SW480 (cell line): ENCODE results near the gene CHTF8.
A peak's percentile ranks its signal among the peaks of the same experiment; 100 is the strongest.
"Not testable (repeated sequence)": the region's sequence is repeated elsewhere in the genome, so short reads cannot be mapped to it uniquely, and the experiment has no call there.

Experiments
- DNase-seq: peaks from one replicate; pipeline ENCODE4 v3.0.0-alpha.2; 2016; ENCODE audit warnings: low spot score

The CHTF8 gene, protein sequence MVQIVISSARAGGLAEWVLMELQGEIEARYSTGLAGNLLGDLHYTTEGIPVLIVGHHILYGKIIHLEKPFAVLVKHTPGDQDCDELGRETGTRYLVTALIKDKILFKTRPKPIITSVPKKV

DNA sequence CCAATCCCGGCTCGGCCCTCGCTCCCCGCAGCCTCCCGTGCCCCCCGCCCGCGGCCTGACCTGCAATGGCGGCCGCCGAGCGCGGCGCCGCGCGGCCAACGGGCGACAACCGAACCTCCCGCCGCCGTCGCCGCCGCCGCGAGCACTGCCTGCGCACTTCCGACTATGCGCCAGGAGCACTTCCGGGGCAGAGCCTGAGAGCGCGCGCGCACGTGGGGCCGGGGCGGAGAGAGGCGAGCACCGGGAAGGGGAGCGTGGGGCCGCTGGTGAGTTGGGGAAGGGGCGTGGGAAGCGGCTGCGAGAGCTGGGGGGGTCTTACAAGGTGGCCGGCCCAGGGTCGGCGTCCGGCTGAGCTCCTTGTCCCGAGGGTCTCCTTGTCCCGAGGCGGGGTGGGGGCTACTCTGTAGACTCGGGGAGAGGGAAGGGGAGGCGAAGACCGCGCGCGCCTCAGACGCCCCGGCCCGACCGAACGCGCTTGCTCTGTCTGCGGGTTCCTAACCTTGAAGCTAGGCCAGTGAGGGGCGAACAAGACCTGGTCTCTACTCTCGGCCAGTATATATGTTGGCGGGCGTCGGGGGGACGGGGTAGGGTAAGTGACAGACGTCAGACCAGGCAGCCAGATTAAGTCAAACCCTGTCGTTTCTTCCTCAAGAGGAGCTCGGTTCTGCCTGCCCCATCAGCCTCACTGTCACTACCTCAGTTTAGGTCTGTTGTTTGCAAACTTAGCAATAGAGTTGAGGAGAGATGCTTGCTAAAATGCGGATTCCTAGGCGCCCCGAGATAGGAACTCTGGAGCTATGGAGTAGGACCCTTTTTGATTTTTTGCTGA, at the start of gene CHTF8, which contains the start of gene UTP4:
CHTF8 (minus strand) TSS at position 165 of the 829 bp plus-strand sequence. CDS start 11,130 bp downstream, outside the sequence.
UTP4 (plus strand) TSS at position 226 of the 829 bp plus-strand sequence. CDS start 811 bp downstream, outside the sequence.
- DNase-seq, result peak; percentile 79

DNA sequence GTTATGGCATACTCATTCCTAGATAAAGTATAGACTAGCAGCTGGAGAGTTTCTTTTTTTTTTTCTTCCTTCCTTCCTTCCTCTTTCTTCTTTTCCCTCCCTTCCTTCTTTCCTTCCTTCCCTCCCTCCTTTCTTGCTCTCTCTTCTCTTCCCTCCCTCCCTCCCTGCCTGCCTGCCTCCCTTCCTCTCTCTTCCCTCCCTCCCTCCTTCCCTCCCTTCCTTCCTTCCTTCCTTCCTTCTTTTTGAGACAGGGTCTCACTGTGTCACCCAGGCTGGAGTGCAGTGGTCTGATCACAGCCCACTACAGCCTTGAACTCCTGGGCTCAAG, 47.6 kb upstream of the CHTF8 start:
- DNase-seq, result no peak

DNA sequence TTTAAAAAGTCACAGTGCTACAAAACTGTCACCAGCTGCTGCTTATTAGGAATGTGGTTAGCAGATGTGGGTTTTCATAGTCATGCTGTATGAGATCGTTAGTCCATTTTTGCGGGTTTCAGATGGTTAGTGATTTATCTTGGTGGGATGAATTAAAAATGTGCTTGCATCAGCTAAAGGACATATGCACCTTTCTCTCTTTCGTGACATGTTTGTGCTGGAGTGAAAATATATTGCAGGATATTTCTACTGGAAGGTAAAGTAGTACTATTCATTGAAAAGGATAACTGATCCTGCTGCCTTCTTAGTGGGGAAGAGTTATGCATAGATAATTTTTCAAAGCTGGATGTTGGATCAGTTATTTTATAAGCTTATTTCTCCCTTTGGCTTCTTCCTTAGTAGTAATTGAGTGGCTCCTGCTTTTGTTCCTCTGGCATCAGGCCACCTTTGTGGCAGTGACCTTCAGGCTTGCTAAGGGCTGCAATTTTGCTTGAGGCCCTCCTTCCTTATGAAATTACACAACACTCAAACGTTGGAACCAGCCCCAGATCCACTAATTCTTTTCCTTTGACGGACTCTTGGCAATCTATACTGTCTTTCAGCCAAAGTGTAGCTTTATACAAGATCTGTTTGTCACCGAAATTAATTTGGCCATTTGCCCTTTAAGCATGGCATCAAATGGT, 47.1 kb upstream of the CHTF8 start:
- DNase-seq, result peak; percentile 34

DNA sequence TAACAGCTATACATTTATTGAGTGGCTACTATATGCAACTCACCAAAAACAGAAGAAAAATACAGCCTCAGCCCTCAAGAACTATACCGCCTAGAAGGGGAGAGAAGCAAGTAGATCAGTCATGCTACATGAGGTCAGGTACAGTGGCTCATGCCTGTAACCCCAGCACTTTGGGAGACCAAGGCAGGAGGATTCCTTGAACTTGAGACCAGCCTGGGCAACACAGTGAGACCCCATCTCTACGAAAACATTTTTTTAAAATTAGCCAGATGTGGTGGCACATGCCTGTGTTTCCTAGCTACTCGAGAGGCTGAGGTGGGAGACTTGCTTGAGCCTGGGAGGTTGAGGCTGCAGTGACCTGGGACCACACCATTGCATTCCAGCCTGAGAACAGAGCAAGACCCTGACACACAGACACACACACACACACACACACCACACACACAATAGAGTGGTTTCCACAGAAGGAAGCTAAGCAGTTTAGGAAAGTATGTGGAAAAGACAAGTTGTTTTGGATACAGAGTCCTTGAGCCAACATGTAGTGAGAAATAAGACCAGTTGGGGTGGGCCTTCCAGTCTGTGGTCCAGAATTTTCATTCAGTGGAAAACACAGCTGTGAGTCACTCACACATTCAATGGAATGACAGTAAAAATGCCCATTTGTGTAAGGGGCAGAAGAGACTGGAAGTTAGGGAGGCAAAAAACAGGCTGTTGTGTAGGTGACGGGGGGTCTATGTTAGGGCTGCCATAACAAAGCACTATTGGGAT, 43.8 kb upstream of the CHTF8 start:
- DNase-seq, result no peak

DNA sequence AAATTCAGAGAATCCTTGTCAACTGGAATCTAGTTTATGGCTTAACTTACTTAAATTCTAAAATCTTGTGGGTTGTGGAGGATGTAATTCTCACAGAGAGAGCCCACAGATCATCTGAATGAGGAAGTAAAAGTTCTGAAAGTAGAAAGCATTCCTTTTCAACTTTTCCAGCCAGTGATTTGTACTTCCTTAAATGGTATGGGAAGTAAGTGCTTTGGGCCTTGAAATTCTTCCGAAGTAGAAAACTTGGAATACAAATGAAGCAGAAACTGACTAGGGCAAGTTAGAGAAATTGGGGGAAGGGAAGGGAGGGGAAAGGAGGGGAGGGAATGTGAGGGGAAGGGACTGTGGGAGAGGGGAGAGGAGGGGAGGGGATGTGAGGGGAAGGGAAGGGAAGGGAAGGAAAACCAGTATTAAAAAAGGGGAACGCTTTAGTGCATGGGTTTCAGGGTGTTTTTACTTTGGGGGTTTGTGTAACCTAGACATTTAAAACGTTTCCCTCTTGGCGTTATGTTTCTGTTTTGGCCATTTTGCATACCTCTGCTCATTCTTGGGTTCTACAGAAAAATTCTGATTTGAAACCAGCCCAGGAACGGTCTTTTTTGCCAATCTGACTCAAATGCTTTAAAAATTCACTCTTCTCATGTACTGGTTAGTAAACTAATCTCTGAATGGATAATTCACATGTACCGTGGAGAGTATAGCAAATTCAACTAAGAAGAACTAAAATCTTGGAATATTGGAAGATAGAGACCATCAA, 39.1 kb upstream of the CHTF8 start:
- no peak for DNase-seq

DNA sequence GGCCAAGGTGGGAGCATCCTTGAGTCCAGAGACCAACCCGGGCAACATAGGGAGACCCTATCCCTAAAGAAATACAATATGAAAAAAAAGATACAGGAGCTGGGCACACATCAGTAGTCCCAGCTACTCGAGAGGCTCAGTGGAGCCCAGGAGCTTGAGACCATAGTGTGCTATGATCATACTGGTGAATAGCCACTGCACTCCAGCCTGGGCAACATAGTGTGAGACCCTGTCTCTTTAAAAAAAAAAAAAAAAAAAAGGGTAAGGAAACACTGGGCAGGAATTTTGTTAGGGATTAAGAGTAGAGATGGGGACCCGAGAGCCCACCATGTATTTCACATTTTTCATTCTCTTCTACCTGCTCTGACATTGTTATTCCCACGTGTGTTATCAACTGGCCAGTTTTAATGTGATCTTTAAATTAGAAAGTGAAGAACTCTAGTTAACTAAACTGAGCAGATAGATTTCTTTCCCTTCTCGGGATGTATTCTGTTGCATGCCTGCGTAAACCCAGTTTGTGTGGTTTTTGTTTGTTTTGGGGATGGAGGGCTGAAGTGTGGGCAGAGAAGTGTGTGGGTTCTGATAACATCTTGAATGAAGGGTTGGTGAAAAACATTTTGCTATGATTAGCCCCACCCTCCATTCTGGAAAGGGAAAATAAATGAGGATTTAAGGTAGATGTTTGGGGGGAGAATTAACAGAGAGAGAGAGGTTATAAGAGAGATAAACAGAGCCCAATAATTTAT, 37.4 kb upstream of the CHTF8 start:
- DNase-seq, result no peak

DNA sequence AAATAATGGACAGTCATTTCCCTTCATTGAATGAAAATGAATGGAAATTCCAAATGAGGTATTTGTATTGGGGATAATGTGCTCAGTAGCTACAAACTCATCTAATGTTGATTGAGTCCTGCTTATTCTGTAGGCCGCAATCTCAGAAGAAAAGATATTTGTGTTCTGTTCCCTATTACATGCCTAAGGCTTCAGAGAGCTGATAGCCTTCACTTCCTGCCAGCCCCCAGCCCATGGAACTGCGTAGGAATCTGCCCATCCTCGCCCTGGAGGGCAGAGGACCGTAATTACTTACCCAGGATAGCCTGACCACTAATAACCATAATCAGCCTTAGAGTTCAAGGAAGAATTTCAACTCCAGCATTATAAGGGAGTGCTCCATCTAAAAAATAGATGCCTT, 36.7 kb upstream of the CHTF8 start:
- no peak for DNase-seq

DNA sequence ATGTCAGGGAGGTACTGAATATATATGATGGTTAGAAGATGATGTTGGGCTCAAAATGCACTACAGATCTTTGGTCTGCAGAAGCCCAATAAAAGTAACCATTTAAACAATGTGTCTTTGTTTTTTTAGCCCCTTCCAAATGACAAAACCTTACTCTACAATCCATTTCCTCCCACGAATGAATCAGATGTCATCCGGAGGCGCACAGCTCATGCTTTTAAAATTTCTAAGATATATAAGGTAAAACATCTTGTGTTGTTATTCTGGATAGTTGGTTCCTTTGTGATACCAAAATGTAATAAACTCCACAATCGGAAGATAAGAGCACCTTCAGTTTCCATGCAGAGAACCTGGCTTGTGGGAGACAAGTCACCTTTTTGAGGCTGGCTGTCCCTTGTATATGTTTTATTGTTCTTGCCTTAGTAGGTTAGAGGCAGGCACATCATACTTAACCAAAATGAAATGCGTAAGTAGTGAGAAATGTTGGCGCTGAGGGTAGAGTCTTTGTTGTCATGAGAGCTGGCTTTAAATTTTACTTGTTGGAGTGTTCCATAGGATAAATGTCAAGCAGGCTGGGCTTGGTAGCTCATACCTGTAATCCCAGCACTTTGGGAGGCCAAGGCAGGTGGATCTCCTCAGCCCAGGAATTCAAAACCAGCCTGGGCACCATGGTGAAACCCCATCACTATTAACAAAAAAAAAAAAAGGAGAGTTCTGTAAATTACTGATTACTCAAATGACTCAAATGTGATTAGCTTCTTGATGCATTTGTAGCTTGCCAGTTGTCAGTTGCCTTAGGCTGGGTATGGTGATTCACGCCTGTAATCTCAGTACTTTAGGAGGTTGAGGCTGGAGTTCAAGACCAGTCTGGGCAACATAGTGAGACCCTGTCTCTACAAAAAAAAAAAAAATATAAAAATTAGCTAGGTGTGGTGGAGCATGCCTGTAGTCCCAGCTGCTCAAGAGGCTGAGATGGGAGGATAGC, 34.9 kb upstream of the CHTF8 start:
- peak; percentile 62 for DNase-seq

DNA sequence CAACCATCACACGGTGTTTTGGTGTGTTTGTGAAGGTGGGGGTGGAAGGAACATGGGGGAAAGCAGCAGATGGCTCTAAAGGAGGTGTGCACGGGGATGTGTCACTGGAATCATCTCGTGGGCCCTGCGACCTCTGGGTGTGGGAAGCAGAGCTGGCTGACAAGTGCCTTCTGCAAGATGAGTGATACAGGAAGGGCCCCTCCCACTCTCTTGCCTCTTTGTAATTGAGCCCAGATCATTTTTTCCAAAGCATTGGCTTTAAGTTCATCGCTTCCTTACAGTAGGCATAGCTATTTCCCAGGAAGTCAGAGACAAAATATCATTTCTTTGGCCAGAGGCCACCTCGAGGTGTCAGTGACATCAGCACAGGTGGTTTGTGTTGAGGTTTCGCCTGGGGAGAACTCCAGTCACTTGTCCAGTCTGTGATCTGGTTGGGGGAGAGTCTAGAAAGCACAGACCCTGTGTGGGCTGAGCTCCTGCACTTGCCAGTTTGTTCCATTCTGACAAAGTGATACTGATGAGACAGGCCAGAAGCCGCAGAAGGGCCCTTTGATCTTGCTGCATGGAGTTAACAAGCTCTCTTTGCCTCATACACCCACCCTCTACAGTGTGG, 33.9 kb upstream of the CHTF8 start:
- peak; percentile 75 for DNase-seq

DNA sequence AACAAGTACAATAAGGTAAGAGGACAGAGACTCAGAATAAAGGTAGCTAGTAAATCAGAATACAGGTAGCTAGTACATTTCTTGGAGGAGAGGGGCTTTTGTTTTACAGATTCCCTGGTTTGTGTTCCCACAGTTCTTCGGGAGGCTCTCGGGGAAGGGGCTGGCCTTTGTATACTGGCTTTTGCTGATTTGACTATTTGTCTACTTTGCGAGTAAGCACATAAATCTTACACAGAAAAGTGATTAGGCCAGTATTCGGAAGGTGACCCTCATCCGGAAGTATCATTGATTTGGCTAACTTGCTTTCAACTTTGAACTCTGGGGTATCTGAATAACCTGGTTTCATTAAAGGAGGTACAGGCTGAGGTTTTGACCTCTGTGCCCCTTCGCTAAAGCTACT, 33.2 kb upstream of the CHTF8 start:
- no peak for DNase-seq

DNA sequence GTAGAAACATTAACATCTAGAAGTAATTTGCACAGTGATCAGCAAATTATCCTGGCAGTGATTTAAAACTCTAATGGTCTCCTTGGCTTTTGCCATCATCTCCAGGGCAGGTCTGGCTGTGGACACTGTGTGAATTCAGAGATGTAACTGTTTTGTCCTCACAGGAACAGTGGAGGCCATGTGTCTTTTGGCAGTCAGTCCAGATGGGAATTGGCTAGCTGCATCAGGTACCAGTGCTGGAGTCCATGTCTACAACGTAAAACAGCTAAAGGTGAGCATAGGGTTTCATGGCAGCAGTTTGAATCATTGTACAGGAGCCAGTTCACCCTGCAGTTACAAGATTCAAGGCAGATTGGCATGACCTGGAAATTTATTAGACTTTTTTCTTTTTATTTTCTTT, 27.8 kb upstream of the CHTF8 start:
- no peak for DNase-seq

DNA sequence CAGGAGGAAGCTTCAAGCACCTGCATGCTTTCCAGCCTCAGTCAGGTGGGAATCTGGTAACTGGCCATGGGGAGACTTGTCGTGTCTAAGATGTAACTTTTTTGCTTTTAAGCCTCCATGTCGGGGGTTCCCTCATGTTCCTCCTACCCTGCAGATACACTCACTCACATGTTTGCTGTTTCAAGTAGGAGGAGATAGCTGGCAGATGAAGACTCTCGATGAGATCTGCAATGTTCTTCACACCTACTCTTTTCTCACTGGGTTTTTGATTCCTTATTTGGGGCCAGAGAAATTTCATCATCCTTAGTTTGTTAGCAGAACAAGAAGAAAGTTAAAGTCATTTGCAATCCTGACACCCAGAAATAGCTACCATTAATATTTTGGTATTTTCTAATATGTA, 24.8 kb upstream of the CHTF8 start:
- no peak for DNase-seq

DNA sequence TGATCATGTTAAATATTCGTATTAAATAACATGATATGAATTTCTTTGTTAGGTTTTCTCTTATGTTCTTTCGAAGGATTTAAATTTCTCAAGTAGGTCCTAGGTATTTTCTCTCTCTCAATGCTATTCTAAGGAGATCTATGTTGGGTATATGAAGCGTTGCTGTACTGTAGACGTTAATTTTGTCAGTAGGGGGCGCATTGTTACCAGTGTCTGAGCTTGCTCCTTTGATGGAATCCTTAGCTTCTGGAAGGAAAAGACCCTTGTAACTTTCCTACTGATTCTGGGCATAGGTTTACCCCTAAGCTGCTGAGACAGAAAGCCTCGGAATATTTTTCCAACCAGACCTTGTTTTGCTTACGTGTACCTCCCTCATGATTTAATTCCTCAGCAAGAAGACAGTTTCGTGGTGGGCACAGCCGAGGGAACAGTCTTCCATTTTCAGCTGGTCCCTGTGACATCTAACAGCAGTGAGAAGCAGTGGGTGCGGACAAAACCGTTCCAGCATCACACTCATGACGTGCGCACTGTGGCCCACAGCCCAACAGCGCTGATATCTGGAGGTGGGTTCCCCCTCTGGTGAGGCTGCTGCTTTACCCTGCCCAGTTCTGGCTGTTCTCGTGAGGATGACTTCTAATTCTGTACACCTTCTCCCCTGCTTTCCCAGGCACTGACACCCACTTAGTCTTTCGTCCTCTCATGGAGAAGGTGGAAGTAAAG, 17.9 kb upstream of the CHTF8 start:
- peak; percentile 52 for DNase-seq

DNA sequence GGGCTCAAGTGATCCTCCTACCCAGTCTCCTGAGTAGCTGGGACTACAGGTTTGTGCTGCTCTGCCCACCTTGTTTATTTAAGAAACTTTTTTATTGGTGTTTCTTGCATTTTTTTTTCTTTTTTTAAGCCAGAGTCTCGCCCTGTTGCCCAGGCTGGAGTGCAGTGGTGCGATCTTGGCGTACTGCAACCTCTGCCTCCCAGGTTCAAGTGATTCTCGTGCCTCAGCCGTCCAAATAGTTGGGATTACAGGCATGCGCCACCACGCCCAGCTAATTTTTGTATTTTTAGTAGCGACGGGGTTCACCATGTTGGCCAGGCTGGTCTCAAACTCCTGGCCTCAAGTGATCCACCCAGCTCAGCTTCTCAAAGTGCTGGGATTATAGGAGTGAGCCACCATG, 17.2 kb upstream of the CHTF8 start:
- not testable (repeated sequence) for DNase-seq

DNA sequence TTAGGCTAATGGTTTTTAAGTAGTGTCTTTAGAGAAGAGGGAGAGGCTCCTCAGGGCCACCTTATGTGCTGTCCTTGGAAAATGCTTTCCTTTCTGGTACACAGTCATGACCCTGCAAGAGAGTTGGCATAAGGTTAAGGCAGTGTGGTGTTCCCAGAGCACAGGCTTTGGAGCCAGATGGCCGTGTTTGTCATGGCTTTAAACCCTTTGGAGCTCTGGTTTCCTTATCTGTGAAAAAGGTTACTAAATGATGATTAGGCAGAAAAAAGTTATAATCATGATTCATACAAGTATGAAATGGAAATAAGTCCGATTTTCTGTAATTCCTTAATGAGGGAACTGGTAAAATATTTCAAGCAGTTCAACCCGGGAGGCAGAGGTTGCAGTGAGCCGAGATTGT, 13.3 kb upstream of the CHTF8 start:
- DNase-seq, result no peak

DNA sequence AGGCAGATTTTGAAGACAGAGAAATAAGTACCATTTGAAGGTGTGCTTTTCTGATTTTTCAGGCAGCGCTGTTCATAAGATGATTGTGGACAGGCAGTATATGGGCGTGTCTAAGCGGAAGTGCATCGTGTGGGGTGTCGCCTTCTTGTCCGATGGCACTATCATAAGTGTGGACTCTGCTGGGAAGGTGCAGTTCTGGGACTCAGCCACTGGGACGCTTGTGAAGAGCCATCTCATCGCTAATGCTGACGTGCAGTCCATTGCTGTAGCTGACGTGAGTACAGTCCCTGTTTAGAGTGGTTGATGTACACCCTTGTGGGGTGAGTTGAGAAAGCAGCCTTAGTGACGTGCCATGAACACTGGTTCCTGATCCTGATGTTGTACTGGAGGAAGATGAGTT, 10.7 kb upstream of the CHTF8 start:
- no peak for DNase-seq

DNA sequence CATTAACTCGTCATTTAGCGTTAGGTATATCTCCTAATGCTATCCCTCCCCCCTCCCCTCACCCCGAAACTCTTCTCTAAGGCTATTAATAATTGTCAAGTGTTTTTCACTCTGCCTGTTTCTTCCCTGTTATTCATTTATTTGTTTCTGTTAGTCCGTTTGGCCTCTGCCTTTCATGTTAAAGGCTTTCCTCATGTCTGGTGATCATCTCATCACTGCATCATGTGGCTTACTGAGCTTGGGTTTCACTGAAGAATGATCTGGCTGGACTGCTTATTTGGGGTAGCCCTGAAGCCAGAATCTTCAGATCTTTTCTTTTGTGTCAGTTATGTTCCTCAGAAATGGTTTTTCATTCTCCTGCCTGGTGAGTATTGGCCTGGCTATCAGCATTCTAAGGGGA, 9.5 kb upstream of the CHTF8 start:
- no peak for DNase-seq

DNA sequence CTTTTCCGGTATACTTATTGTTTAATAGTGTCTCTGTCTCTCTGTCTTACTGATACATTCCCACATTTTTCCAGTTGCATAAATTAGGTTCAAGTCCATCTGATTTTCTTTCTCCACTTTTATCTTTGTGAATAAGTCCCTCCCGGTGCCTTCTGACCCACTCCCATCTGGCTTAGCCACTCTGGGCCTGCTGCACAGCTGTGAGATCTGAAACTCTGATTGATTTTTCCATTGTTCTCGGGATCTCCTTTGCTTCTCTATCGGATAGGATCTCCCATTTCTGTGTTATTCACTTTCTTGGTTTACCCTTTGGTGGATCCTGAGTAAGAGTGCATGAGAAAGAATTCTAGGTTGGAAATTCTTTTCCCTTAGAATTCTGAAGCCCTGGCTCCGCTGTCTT, 8.6 kb upstream of the CHTF8 start:
- no peak for DNase-seq

DNA sequence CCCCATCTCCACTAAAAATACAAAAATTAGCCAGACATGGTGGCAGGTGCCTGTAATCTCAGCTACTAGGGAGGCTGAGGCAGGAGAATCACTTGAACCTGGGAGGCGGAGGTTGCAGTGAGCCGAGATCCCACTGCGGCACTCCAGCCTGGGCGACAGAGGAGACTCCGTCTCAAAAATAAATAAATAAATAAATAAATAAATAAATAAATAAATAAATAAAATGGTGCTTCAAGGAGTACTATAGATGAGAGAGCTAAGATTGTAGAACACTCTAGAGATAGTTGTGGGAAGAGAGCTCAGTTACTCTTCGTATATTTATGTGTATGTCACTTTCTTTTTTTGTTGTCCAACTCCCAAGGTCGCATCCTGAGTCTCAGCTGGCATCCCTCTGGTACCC, 7.1 kb upstream of the CHTF8 start:
- not testable (repeated sequence) for DNase-seq
